H1 (cell line): ENCODE data around the gene ST3GAL3. TPM values are rescaled to one million over a fixed set of nuclear protein-coding genes. Genes with fewer than 3 reads are reported as not detected.
A peak's percentile ranks its signal among the peaks of the same experiment; 100 is the strongest.

Source experiments
- CEBPB ChIP-seq: IDR thresholded peaks from 2 replicates; pipeline ENCODE4 v1.6.1; 2012; ENCODE audit warnings: low read depth, low read length
- CHD7 ChIP-seq: fragments of 300-600 bp; sonication (generic); IDR thresholded peaks from 2 replicates; pipeline ENCODE4 v1.7.1; 2012; ENCODE audit warnings: low read length, moderate library complexity, mild to moderate bottlenecking, inconsistent platforms; ENCODE audit not compliant: insufficient replicate concordance
- E2F6 ChIP-seq: IDR thresholded peaks from 2 replicates; pipeline ENCODE4 v1.6.1; 2012; ENCODE audit warnings: inconsistent platforms
- polyA plus RNA-seq, 7 experiments: library from polyadenylated mRNA; depleted of rRNA in 3 of 7; stranded (reverse) in 5 of 7; unstranded in 2 of 7; fragments of >200 nt in 5 of 7; fragments of 200-250 nt in 2 of 7; gene quantifications; 1 replicate in 5 of 7; 2 replicates in 1 of 7; 4 replicates in 1 of 7; pipeline versions ENCODE4 v1.2.1 to v1.2.3, GENCODE V29; 2011 to 2013; ENCODE audit warnings: missing spikeins in 2 of 7, mixed read lengths in 2 of 7
- total RNA-seq: library from RNA; stranded (reverse); fragmentation: NEBNext Ultra II Directional; extraction: Animal tissue kit (Norgen Biotek cat#: 25700); gene quantifications from 2 replicates; pipeline ENCODE4 v1.2.1, GENCODE V29; 2021

ST3GAL3 gene
- total and polyA plus RNA-seq, 2 of the 8 experiments (the other 6 are each of a cell fraction or from before 2014, with no cell fraction given): 6.8 to 7.0 TPM

GRCh38 chr1:43935711-43936427 is 228.5 kb downstream of the ST3GAL3 start (continued):
- TF ChIP-seq CHD7 (no peak), CEBPB (no peak), E2F6 (peak; percentile 33; the same call in 1 of the 2 replicates)
